Omental fat pad (tissue), 4 donors: Measurements from ENCODE around the gene TGFB3. TPM values are rescaled to one million over a fixed set of nuclear protein-coding genes. Genes with fewer than 3 reads are reported as not detected.

Experiments used
- ATAC-seq: fragments of 150-250 bp; one replicate; pipeline ENCODE4 v1.9.1; 2016; ENCODE audit warnings: mild to moderate bottlenecking, moderate library complexity; ENCODE audit not compliant: low FRiP score
- DNase-seq: peaks from one replicate; pipeline ENCODE4 v3.0.0-alpha.2; 2019; ENCODE audit warnings: low spot score
- total RNA-seq, 4 donors: library from RNA; depleted of rRNA; stranded (reverse); fragments of >200 nt; gene quantifications; one replicate each; pipeline ENCODE4 v1.1.0, GENCODE V29; 2016
- TF ChIP-seq, protein P1 (sequence below), 3 donors: fragments of 450-650 bp; IDR thresholded peaks; one replicate each; pipeline ENCODE4 v1.5.1; 2016 to 2017; ENCODE audit warnings: antibody characterized with exemption in 3 of 3, mild to moderate bottlenecking in 3 of 3, moderate library complexity in 2 of 3

TGFB3 gene
- 10 to 100 TPM in 3 of 4 donors, 1 to 10 TPM in 1; 9.2 to 54.4 (median 29.6) TPM for total RNA-seq

DNA sequence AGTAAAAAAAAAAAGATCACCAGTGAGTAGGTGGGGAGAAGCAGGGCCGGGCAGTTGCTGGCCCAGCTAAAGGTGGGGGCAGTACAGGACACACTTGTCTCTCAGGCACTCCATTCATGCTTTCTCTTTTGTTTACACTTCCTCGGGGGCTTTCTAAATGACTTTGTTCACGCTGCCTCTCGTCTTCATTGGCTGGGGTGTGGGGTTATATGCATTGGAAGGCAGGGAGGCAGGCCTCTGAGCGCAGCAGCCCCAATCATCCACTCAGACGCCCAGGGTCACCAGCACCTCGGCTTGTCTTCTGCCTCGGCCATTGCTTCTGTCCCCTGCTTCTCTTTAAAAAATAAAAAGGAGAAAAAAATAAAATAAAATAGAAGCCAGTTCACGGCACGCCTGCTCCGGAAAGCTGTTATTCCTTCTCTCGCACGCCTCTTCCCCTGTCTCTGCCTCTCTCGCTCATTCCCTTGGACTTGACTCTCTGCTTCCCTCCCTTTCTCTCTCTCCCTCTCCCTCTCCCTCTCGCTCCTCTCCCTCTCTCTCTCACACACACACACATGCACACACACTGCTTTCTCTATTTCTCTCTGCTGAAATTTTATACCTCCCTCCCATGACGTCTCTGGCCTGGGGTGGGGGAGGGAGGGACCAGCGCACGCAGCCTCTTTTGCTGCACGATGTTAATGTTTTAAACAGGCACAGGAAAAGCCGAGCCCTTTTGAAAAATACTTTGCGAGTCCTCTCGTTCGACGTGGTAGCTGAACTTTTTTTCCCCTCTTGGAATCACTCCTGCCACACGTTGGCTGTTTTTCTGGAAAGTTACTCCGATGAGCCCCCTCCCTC is at the start of gene TGFB3:
Gene TGFB3, minus strand, starts transcription at position 570 of the 840 bp plus-strand sequence. CDS start 1,102 bp downstream, outside the sequence.
- TF ChIP-seq, protein P1, sequence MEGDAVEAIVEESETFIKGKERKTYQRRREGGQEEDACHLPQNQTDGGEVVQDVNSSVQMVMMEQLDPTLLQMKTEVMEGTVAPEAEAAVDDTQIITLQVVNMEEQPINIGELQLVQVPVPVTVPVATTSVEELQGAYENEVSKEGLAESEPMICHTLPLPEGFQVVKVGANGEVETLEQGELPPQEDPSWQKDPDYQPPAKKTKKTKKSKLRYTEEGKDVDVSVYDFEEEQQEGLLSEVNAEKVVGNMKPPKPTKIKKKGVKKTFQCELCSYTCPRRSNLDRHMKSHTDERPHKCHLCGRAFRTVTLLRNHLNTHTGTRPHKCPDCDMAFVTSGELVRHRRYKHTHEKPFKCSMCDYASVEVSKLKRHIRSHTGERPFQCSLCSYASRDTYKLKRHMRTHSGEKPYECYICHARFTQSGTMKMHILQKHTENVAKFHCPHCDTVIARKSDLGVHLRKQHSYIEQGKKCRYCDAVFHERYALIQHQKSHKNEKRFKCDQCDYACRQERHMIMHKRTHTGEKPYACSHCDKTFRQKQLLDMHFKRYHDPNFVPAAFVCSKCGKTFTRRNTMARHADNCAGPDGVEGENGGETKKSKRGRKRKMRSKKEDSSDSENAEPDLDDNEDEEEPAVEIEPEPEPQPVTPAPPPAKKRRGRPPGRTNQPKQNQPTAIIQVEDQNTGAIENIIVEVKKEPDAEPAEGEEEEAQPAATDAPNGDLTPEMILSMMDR (IDR thresholded peaks at IDR 0.05) = no peak
- peak; percentile 37 for DNase-seq
- ATAC-seq = peak; percentile 75

DNA sequence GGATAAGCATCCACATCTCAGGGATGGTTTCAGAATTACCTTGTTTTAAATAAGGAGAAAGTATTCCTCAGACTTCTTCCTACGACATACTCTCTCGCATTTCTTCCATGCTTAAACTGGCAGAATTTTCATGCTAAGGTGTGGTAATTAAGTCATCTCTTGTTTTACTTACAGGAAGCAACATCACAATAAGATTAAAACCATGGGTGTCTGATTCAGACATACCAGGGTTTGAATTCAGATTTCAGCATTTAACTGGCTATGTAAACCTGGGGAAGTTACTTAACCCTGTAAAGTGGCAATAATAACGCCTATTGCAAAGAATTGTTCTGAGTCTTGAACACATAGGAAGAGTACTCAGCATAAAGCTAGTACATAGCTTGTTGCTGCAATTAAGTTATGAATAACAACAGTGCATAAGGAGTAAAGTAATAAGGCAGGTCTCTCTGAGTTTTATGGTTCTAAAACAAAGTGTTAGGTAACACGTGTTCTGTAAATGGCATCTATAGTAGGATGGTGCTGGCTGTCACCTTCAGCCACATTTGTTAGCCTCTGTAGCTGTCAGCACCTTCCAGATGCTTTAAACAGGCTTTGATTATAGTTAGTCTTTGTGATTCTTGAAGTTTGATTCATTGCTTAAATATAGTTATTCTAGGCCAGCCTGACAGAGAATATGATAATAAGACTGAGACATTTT is 42.6 kb upstream of the TGFB3 start:
- TF ChIP-seq, protein P1 (IDR thresholded peaks at IDR 0.05) = no peak
- ATAC-seq = no peak
- DNase-seq = no peak

DNA sequence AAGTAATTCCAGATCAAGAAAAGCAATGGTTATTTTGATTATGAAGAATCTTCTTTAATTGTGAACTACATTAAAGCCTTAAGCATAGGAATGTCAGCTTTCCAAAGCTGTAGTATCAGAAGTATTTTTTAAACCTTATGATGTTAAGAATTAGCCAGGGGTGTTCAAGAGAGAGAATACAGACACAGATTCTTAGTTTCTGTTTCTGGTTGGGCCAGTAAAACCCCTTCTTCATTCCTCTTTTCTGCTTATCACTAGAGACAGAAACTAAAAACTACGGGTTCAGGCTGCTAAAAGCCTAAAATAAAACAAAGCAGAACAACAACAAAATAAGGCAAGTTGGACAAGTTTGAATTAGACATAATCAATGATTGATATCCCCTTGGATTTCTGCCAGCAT is 42.0 kb upstream of the TGFB3 start:
- DNase-seq (no peak), ATAC-seq (no peak)

DNA sequence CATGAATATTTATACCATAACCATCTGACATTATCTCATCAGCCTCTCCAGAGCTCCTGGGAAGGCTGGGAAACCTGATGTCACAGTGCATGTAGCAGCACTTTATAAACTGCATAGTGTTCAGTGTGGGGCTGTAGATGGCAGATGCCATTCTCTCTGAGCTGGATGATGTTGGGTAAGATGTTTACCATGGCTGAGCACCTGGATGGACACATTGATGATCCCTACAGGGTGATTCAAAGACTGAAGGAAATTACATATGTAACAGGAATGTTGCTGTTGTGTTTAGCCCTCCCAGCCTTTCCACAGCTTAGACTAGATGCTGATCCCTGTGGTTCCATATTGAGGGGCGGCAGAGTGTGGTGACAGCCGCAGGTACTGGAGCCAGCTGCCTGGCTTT is 41.2 kb upstream of the TGFB3 start:
- ATAC-seq (no peak), DNase-seq (no peak)
- TF ChIP-seq, protein P1 (IDR thresholded peaks at IDR 0.05) = no peak

More for the DNA sequence above, 42.0 kb upstream of the TGFB3 start:
- TF ChIP-seq, protein P1 (IDR thresholded peaks at IDR 0.05) = no peak

DNA sequence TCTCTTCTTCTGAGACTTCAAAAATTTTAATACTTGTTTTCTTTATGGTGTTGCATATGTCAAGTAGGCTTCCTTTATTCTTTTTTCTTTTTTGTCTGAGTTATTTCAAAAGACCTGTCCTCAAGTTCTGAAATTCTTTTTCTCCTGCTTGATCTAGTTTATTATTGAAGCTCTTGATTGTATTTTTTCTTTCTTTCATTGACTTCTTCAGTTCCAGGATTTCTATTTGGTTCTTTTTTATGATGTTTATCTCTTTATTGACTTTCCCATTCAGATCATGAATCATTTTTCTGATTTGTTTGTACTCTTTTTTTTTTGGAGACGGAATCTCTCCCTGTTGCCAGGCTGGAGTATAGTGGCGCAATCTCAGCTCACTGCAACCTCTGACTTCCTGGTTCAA is 37.9 kb upstream of the TGFB3 start:
- ATAC-seq (no peak), DNase-seq (no peak)
- TF ChIP-seq, protein P1 (IDR thresholded peaks at IDR 0.05) = no peak

DNA sequence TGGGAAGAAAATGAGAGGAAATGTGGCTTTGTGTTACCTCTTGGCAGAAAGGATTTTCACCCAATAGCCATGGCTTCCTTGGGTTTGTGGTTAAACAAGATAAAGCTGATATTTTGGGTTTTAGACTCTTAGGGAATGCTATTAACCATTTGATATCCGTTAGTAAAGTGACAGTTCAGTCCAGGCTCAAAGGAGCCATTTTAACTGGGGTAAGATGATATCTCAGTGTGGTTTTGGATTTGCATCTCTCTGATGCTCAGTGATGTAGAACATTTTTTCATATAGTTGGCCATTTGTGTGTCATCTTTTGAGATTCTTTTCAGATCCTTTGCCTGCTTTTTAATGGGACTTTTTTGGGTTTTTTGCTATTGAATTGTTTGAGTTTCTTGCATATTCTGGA is 33.9 kb upstream of the TGFB3 start:
- ATAC-seq (no peak), DNase-seq (no peak)
- TF ChIP-seq, protein P1 (IDR thresholded peaks at IDR 0.05) = no peak
